HG02870 (cell line): Measurements from ENCODE around the gene GPSM1.

Experiments used
- ATAC-seq: cut with Tn5 transposase; IDR thresholded peaks from one replicate; pipeline ENCODE4 v1.9.1; 2021; ENCODE audit warnings: mild to moderate bottlenecking, moderate library complexity; ENCODE audit not compliant: unreplicated experiment

GPSM1 gene

DNA sequence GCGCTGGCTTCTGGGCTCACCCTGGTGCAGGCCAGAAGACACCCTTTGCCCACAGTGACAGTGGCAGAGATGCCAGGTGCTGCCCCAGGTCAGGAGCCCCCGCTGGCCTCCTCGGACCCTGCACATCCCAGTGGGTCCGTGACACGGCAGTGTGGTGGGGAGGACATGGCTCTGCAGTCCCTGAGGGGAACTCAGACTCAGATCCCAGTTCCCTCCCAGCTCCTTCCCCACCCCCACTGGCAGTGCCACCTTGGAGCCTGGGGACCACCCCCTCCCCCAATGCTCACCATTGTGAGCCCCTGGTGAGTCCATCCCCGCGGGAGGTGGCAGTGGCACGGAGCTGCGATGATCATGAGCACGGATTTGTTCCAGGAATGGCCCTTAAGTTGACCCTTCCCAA is 22.9 kb upstream of the GPSM1 start:
- ATAC-seq: no peak

DNA sequence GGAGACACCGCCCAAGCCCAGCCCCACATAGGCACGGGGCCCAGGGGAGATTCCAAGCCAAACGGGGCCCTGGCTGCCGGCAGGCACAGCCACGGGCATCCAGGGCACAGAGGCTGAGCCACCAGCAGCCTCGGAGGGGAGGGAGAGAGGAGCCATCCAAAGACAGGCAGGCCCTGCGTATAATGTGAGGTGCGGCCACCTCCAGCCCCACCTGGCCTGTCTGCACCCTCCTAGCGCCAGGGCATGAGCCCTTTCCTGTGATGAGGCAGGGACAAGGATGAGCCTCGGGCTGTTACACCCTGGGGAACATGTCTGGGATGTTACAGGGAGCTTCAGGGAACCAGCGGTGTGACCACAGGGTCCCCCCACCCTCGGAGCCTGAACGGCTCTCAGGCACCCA is 22.4 kb upstream of the GPSM1 start:
- no peak for ATAC-seq

DNA sequence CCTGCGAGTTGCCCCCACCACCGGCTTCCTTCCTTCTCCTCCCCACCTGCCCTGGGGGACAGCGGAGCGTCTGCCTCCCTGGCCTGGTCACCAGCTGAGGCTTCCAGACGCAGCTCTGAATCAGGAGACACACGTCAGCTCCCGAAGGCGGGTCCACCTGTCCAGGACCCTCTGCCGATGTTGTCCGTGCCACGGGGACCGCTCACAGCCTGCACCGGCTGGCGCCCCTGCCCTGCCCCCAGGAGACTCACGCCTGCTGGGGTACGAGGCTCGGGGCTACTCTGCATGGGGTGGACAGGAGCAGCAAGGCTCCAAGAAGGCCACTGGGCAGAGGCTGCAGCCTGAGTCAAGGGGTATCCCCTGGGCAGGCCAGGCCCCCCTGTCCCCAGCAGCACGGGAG is 21.5 kb upstream of the GPSM1 start:
- no peak for ATAC-seq

DNA sequence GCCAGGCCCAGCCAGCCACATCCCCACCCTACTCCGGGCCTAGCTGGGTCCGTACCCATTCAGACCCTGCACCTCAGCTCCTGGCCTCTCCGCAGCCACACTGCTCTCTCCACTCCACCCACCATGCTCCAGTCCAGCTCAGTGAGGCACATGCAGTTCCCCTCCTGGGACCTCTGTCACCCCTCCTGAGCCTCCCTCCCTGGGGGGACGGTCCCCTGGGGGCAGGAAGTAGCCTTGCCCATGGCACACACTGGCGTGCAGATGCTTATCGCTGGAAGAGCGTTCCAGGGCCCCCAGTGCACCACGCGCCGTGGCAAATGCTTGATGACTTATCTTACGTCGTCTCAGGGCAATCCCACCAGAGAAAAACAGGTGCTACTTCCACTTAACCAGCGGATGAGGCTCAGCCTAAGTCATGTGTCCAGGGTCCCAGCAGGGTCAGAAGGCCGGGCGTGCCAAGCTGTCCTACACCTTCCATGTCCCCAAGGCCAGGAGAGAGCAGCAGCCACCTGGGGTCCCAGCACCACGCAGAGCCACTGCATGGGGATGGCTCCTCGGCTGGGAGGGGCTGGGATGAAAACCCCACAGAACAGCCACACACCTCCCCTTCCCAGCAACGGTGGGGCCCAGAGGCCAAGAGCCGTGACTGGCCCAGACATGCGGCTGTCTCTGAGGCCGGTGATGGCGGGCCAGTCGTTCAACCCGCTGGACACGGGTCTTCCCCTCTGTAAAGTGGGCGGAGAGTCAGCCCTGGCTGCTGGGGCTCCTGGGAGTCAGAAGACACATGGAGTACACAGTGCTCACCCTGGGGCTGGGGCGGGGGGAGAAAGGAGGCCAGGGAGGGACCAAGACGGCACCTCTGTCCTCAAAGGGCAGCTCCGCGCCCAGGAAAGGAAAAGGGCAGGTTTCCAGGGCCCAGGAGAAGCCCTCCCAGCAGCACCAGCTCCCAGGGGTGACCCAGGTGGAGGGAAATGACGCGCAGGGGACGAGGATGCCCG is 20.8 kb upstream of the GPSM1 start:
- ATAC-seq: no peak

DNA sequence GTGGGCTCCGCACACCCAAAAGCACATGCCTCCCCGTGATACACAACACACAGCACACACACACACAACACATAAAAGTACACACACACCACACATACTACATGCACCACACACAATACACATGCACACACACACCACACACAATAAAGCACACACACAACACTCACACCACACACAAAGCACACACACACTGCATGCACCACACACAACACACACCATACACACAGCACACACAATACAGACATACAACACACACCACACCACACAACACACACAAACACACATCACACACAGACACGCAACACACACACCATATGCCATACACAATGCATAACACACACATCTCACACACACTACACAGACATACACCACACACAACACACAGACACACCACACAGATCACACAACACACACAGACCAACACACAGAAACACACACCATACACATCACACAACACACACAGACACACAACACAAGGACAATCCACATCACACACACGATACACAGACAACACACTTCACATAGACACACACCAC is 20.1 kb upstream of the GPSM1 start:
- ATAC-seq: no peak

DNA sequence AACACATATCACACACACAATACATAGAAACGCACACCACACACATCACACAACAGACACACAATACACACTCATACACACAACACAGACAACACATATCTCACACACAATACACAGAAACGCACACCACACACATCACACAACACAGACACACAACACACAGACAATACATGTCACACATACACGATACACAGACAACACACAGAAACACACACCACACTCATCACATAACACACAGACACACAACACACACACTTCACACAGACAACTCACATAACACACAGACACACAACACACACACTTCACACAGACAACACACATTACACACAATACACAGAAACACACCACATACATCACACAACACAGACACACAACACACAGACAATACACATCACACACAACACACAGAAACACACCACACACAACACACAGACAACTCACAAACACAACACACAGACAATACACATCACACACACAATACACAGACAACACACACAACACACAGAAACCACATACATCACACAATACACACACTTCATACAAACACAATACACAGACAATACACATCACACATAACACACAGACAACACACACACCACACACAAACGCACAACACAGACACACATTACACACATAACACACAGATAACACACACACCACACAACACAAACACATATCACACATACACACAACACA is 19.2 kb upstream of the GPSM1 start:
- ATAC-seq: no peak

DNA sequence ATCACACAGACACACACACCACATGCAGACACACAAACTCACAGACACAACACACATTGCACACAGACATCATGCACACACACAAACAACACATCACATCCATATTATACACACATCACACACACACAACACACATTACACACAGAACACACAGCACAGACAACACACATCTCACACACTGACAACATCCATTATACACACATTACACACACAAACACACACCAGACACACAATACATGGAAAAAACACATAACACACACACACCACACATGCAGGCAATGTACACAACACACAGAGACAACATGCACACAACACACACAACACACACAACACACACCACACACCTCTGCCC is 18.7 kb upstream of the GPSM1 start:
- no peak for ATAC-seq

DNA sequence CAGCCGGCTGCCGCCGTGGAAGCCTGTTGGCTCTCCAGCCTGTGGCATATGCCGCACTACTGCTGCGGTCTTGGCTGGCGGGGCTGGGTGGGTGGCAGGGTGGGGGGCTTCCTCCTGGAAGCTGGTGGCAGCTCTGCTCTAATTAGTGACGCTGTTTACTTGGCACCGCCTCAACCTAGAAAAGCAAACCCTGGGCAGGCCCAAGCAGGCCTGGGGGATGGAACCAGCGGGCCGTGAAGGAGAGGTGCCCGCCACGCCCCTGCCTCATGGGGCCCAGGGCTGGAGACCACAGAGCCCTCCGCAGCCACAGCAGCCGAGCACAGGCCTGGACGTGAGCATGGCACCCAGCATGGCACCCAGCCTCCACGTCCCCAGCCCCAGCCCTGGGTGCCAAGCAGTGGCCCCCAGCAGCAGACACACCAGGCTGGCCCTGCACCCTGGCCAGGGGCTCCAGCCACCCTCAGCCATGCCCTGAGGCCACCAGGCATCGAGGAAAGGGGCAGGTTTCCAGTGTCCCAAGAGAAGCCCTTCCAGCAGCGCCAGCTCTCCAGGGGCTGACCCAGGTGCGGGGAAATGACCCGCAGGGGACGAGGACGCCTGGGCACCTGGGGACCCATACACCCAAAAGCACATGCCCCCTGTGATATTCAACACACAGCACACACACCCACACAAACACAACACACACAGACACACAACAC is 18.1 kb upstream of the GPSM1 start:
- no peak for ATAC-seq

DNA sequence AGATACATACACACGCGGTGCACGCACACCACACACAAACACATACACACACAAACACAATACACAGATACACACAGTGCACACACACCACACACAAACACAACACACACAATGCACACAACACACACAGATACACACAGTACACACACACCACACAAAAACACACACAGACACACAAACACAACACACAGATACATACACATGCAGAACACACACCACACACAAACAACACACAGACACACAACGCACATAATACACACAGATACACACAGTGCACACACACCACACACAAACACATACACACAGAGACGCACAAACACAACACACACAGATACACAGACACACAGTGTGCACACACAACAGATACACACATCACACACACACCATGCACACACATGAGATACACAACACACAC is 17.5 kb upstream of the GPSM1 start:
- no peak for ATAC-seq

DNA sequence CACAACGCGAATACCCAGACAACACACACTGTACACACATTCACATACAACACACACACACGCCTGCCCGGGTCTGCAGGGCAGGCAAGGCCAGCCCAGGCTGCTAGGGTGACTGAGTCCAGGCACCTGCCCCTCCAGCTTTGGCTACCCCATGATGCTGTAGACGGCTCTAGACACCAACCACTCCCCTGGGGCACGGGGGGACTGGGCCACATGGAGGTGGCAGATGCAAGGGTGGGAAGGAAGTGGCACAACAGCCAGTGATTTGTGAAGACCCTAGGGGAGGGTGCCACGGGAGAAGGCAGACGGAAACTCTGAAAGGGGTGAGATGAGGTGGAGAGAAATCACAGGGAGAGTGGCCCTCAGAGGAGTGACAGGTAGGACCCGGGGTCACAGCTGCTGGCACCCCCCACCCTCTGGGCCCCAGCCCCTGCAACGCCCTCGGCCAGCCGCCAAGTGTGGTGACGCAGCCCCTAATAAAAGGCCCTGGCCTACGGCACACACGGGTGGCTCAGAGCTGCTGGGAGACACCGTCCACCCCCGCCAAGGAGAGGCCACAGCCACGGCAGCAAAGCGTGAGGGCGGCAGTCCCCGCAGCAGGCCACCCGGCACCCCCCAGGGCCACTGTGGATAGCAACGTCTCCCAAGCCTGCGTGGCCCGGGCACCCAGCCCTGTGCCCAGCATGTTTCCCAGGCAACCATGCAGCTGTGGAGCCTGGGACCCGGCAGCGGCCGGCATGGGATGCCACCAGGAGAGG is 16.9 kb upstream of the GPSM1 start:
- ATAC-seq: no peak

DNA sequence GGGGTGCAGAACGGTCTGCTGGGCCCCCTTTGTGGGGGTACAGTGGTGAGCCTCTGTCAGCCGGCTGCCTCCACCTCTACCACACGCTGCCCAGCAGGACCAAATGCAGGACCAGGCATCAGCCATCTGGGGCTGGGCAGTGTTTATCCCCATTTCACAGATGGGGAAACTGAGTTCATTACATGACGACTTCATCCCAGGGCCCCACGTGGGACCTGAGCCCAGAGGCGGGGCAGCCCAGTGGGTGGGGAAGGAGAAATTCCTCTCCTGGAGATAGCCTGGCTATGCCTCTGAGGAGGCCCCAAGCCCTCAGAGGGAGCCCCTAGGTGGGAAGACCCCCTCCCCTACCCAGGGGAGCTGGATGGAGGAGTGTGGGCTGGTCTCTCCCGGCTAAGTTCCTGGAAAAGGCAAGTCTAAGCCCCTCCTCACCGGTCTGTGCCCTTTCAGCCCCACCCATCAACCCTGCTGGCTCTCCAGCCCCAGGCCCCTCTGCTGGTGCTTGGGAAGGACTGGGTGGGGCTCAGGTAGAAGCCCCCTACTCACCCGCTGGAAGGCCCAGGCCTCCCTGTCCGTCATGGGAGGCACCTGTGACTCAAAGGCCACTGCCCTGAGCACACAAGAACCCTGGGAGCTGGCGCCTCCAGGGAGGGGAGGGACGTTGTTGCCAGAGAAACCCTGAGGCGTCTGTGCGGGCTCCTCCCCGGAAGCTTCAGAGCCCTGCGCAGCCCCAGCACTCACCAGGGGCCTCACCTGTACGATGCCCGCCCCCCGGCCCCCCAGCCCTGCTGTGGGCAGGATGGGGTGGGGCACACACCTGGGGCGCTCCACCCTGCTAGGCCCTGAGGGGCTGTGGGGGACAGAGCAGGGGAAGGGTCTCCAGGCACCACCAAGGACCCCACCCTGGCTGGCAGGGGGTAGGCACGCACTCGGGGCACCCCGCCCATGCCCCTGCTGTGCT is 16.0 kb upstream of the GPSM1 start:
- no peak for ATAC-seq

DNA sequence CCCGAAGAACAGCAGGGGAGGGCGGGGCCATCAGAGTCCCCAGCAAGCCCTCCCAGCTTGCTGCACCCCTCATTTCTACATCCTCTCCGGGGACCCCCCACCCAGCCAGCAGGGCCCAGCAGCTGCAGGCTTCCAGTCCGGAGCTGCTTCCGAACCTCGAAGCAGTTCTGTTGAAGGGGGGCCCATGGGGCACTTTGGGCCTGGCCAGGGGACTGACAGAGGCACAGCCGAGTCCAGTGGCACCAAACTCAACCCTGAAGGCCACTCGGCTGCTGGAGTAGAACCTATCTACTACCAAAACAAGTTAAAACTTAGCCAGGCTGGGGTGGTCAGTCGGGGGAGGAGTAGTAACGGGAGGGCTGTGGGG is 15.3 kb upstream of the GPSM1 start:
- ATAC-seq: no peak

DNA sequence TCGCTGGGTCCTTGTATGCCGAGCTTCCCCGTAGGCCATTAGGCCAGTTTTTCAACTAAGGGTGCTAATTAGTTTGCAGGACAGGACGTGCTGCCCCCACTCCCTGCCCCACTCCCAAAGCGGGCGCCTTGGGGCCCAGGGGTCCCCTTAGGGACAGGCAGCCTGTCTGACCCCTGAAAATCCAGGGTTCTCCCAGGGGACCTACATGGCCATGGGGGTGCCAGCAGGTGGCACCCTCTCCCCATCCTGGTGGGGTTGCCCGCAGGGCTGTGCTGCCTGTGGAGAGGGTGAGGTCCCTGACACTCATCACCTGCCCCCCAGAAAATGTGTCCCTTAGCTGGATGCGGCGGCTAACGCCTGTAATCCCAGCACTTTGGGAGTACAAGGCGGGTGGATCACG is 14.9 kb upstream of the GPSM1 start:
- no peak for ATAC-seq

DNA sequence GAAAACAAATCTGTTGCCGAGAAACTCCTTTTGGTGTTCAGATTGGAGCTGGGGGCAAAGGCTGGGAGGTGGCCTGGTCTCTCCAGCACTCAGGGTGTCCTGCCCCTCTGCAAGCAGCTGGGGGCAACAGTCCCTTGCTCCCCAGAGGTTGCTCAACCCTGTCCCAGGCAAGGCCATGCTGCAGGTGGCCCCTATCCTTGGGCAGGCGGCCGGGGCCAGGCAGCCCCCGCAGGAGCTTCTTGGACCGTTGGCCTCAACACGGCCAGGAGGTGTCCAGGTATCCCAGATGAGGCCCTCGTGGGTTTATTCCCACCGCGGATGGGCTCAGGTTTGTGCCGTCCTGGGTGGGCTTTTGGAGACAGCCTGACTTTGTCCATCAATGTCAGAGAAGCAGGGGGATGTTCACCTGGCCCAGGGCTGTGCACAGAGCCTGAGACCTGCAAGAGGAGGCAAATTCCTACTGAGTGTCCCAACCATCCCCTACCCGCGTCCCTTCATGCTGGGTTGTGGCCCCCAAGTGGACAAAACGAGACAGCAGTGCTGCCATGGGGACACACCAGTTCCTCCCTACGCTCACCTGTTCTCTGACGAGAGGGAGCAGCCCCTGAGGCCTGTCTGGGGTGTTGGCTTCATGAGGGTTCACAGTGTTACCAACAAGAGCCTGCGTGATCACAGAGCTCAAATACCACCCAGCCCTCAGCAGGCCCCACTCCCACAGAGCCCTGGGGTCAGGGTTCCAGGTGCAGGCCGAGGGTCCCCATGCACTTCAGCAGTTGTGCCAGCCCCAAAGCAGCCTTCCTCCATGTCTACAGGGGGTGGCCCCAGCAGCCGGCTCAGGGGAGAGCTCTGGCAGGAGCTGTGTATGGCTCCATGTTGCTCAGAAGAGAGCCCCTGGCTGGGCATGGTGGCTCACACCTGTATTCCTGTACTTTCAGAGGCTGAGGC is 14.0 kb upstream of the GPSM1 start:
- no peak for ATAC-seq

DNA sequence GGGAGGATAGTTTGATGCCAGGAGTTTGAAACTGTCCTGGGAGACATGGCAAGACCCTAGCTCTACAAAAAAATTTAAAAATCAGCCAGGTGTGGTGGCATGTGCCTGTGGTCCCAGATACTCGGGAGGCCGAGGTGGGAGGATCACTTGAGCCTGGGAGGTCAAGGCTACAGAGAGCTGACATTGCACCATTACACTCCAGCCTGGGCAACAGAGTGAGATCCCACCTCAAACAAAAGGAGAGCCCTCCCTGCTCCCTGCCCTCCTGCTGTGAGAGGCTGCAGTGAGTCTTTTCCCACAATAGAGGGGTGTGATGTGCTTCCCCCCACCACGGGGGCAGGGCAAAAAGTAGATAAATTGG is 13.3 kb upstream of the GPSM1 start:
- no peak for ATAC-seq

DNA sequence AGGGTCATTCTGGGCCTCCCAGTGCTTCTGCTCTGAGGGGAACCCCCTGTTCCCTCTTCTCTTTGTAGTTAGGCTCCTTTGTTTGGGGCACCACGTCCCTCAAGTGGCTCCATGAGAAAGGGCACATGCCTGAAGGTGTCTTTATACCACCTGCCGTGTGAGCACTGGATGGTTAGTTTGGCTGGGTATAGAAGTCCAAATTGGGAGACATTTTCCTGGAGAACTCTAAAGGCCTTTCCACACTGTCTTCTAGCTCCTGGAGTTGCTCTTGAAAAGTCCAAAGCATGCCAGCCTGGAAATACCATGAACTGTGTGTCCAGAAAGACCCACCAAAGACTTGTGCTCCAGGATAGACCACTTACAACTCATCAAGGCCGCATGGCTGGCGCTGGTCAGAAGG is 12.4 kb upstream of the GPSM1 start:
- no peak for ATAC-seq

DNA sequence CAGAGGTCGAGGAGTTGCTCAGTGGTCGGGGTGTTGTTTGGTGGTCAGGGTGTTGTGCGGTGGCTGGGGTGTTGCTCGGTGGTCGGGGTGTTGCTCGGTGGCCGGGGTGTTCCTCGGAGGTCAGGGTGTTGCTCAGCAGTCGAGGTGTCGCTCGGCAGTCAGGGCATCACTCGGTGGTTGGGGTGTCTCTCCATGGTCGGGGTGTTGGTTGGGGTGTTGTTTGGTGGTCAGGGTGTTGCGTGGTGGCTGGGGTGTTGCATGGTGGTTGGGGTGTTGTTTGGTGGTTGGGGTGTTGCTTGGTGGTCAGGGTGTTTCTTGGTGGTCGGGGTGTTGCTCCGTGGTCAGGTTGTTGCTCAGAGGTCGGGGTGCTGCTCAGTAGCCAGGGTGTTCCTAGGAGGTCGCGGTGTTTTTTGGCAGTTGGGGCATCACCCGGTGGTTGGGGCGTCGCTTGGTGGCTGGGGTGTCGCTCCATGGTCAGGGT is 11.0 kb upstream of the GPSM1 start:
- no peak for ATAC-seq

DNA sequence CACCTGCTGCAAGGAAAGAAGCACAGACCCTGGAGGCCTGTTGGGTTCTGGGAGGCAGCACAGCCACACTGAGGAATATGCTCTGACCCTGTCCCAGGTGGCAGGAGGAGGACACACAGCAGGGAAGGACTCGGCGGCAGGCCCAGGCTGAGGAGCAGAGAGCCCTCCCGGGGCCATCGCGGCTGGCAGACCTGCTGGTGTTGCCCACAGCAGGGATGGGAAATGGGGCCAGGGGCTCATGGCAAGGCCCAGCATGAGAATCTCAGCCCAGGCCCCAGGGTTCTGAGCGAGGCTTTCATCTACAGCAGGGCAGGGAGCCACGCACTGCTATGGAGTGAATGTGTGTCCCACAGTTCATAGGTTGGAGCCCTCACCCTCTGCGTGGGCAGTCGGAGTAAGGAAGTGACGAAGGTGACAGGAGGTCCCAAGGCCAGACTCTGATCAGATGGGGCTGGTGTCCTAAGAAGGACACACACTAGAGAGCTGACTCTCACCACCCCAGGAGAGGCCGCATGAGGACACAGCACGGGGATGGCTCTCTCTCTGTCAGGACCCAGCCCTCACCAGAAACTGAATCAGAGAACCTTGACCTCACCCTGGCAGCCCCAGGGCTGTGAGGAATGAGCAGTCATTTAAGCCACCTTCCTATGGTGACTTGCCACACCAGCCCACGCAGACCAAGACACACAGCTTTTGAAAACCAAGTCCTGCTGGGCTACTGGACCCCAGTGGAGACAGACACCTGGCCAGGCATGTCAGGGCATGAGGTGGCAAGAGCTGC is 10.3 kb upstream of the GPSM1 start:
- no peak for ATAC-seq
